ENCODE results near the gene NUP210L. TPM values are rescaled to one million over a fixed set of nuclear protein-coding genes. Genes with fewer than 3 reads are reported as not detected.
"Not testable (repeated sequence)": the region's sequence is repeated elsewhere in the genome, so short reads cannot be mapped to it uniquely, and the experiment has no call there.

NUP210L gene
- total RNA-seq, 1 experiment from 2014 or later, result 0.12 TPM

DNA sequence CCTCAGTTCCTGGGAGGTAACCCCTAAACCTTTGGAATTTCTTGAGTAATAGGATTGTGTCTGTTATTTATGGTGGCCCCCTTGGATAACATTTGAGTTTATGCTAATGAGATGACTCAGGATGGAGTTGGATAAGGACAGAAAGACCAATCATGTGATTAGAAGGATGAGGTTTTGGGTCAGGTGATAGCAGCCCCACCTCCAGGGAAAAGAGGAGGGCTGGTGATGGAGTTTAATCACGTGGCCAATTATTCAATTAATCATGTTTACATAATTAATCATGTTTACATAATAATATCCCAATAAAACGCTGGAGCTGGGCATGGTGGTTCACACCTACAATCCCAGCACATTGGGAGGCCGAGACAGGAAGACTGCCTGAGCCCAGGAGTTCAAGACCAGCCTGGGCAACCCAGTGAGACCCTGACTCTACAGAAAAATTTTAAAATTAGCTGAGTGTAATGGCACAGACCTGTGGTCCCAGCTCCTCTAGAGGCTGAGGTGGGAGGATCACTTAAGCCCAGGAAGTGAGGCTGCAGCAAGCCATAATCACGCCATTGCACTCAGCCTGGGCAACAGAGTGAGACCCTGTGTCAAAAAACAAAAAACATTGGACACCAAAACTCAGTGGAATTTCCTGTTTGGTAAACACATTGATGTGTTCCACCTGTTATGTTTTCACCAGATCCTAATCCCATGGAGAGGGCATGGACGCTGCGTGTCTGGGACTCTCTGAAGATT lies 73.3 kb downstream of the NUP210L start:
- Mint-ChIP-seq H3K36me3 (ENCODE audit: insufficient read depth, unreplicated experiment) (no peaks in the 10 kb centered on the region), H3K27ac (ENCODE audit: unreplicated experiment) (no peak overlapping the region), H3K4me1 (ENCODE audit: low read depth, unreplicated experiment) (no peaks in the 10 kb centered on the region), H3K9me3 (ENCODE audit: low read depth, unreplicated experiment) (peaks cover 2% of the 10 kb centered on the region), H3K27me3 (ENCODE audit: unreplicated experiment) (no peaks in the 10 kb centered on the region), H3K4me3 (ENCODE audit: low read depth, unreplicated experiment) (no peak overlapping the region)
- DNase-seq, result no peak
- CTCF ChIA-PET, result interaction anchor here (0.7 kb wide), 1 partner anchor 76 kb away, joined by 4 read pairs; no protein-coding TSS in a partner anchor
- intact Hi-C loops (cut with micrococcal nuclease; ENCODE audit: unreplicated experiment), result no loop called here
- BruUV-seq (replicated peaks), result no TSS peak
- TF ChIP-seq, protein P1, sequence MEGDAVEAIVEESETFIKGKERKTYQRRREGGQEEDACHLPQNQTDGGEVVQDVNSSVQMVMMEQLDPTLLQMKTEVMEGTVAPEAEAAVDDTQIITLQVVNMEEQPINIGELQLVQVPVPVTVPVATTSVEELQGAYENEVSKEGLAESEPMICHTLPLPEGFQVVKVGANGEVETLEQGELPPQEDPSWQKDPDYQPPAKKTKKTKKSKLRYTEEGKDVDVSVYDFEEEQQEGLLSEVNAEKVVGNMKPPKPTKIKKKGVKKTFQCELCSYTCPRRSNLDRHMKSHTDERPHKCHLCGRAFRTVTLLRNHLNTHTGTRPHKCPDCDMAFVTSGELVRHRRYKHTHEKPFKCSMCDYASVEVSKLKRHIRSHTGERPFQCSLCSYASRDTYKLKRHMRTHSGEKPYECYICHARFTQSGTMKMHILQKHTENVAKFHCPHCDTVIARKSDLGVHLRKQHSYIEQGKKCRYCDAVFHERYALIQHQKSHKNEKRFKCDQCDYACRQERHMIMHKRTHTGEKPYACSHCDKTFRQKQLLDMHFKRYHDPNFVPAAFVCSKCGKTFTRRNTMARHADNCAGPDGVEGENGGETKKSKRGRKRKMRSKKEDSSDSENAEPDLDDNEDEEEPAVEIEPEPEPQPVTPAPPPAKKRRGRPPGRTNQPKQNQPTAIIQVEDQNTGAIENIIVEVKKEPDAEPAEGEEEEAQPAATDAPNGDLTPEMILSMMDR (IDR thresholded peaks at IDR 0.05; ENCODE audit: unreplicated experiment), result no peak

DNA sequence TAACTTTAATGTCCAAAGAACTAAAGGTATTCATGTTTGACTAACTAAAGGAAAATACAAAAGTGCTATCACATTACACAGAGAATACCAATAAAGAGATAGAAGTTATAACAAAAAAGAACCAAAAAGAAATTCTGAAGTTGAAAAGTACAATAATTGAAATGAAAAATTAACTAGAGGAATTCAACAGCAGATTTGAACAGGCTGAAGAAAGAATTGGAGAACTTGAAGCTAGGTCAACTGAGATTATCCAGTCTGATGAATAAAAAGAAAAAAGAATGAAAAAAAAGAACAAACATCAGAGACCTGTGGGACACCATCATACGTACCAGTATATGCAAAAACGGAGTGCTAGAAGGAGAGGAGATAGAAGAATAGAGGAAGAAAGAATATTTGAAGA lies 78.5 kb downstream of the NUP210L start:
- CTCF ChIA-PET, result no interaction called here
- Mint-ChIP-seq H3K4me3 (ENCODE audit: low read depth, unreplicated experiment) (no peak overlapping the region), H3K4me1 (ENCODE audit: low read depth, unreplicated experiment) (no peaks in the 10 kb centered on the region), H3K27ac (ENCODE audit: unreplicated experiment) (no peak overlapping the region), H3K27me3 (ENCODE audit: unreplicated experiment) (no peaks in the 10 kb centered on the region), H3K36me3 (ENCODE audit: insufficient read depth, unreplicated experiment) (no peaks in the 10 kb centered on the region), H3K9me3 (ENCODE audit: low read depth, unreplicated experiment) (no peaks in the 10 kb centered on the region)
- no TSS peak for BruUV-seq (replicated peaks)
- intact Hi-C loops (cut with micrococcal nuclease; ENCODE audit: unreplicated experiment), result no loop called here
- TF ChIP-seq, protein P1 (IDR thresholded peaks at IDR 0.05; ENCODE audit: unreplicated experiment), result no peak
- no peak for DNase-seq

DNA sequence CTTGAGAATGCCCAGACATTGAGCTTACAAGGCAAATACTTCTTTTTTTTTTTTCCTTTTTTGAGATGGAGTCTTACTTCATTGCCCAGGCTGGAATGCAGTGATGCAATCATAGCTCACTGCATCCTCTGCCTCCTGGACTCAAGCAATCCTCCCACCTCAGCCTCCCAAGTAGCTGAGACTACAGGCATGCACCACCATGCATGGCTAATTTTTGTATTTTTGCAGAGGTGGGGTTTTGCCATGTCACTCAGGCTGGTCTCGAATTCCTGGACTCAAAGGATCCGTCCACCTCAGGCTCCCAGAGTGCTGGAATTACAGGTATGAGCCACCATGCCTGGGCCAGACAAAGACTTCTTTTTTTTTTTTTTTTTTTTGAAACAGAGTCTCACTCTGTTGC lies 79.1 kb downstream of the NUP210L start:
- TF ChIP-seq, protein P1 (IDR thresholded peaks at IDR 0.05; ENCODE audit: unreplicated experiment), result no peak
- H3K9me3 Mint-ChIP-seq (ENCODE audit: low read depth, unreplicated experiment), result no peaks in the 10 kb centered on the region
- intact Hi-C loops (cut with micrococcal nuclease; ENCODE audit: unreplicated experiment), result no loop called here
- H3K4me1 Mint-ChIP-seq (ENCODE audit: low read depth, unreplicated experiment), result no peaks in the 10 kb centered on the region
- H3K36me3 Mint-ChIP-seq (ENCODE audit: insufficient read depth, unreplicated experiment), result no peaks in the 10 kb centered on the region
- BruUV-seq (replicated peaks), result no TSS peak
- no peak overlapping the region for H3K27ac Mint-ChIP-seq (ENCODE audit: unreplicated experiment)
- H3K27me3 Mint-ChIP-seq (ENCODE audit: unreplicated experiment), result no peaks in the 10 kb centered on the region
- no peak for DNase-seq
- H3K4me3 Mint-ChIP-seq (ENCODE audit: low read depth, unreplicated experiment), result no peak overlapping the region
- CTCF ChIA-PET, result interaction anchor here (0.7 kb wide), 1 partner anchor 200 kb away, joined by 4 read pairs; no protein-coding TSS in a partner anchor

DNA sequence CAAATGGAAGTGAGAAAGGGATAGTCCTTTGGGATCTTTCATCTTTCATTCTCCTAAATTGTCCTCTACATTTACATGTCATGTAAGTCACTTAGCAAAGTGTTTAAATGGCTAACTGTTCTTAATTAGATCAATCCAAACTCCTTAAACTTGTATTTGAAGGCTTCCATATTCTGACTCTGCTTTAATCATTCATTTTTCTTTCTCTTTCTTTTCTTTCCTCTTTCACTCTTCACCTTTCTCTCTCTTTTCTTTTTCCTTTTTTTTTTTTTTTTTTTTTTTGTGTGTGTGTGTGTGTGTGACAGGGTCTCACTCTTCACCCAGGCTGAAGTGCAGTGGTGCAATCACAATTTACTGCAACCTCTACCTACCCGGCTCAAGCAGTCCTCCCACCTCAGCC lies 92.6 kb downstream of the NUP210L start:
- Mint-ChIP-seq H3K27ac (ENCODE audit: unreplicated experiment) (no peak overlapping the region), H3K9me3 (ENCODE audit: low read depth, unreplicated experiment) (no peaks in the 10 kb centered on the region), H3K4me1 (ENCODE audit: low read depth, unreplicated experiment) (no peaks in the 10 kb centered on the region), H3K27me3 (ENCODE audit: unreplicated experiment) (peaks cover 37% of the 10 kb centered on the region), H3K4me3 (ENCODE audit: low read depth, unreplicated experiment) (no peak overlapping the region), H3K36me3 (ENCODE audit: insufficient read depth, unreplicated experiment) (no peaks in the 10 kb centered on the region)
- DNase-seq, result no peak
- TF ChIP-seq, protein P1 (IDR thresholded peaks at IDR 0.05; ENCODE audit: unreplicated experiment), result no peak
- intact Hi-C loops (cut with micrococcal nuclease; ENCODE audit: unreplicated experiment), result no loop called here
- CTCF ChIA-PET, result no interaction called here
- no TSS peak for BruUV-seq (replicated peaks)

DNA sequence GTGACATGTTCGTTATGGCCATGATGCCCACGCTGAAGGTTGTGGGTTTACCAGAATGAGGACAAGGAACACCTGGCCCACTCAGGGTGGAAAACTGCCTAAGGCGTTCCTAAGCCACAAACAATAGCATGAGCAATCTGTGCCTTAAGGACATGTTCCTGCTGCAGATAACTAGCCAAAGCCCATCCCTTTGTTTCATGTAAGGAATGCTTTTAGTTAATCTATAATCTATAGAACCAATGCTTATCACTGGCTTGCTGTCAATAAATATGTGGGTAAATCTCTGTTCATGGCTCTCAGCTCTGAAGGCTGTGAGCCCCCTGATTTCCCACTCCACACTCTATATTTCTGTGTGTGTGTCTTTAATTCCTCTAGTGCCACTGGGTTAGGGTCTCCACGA lies 107.4 kb downstream of the NUP210L start:
- H3K27me3 Mint-ChIP-seq (ENCODE audit: unreplicated experiment), result peaks cover 48% of the 10 kb centered on the region
- H3K4me1 Mint-ChIP-seq (ENCODE audit: low read depth, unreplicated experiment); H3K27ac Mint-ChIP-seq (ENCODE audit: unreplicated experiment); DNase-seq; H3K4me3 Mint-ChIP-seq (ENCODE audit: low read depth, unreplicated experiment); intact Hi-C loops (cut with micrococcal nuclease; ENCODE audit: unreplicated experiment); H3K36me3 Mint-ChIP-seq (ENCODE audit: insufficient read depth, unreplicated experiment); BruUV-seq (replicated peaks); H3K9me3 Mint-ChIP-seq (ENCODE audit: low read depth, unreplicated experiment): not testable (repeated sequence)
- CTCF ChIA-PET, result interaction anchor here (0.6 kb wide), 1 partner anchor 89 kb away, joined by 3 read pairs; no protein-coding TSS in a partner anchor

DNA sequence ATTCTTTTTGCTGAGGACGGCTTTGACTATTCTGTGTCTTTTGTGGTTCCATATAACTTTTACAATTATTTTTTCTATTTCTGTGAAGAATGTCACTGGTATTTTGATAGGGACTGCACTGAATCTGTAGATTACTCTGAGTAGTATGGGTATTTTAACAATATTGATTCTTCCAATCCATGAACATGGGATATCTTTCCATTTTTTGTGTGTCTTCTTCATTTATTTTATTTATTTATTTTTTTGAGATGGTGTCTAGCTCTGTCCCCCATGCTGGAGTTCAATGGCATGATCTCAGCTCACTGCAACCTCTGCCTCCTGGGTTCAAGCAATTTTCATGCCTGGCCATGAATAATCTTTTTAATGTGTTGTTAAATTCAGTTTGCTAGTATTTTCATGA lies 121.2 kb downstream of the NUP210L start:
- H3K27ac Mint-ChIP-seq (ENCODE audit: unreplicated experiment); CTCF ChIA-PET; DNase-seq; H3K27me3 Mint-ChIP-seq (ENCODE audit: unreplicated experiment); H3K4me3 Mint-ChIP-seq (ENCODE audit: low read depth, unreplicated experiment); H3K4me1 Mint-ChIP-seq (ENCODE audit: low read depth, unreplicated experiment); H3K36me3 Mint-ChIP-seq (ENCODE audit: insufficient read depth, unreplicated experiment); BruUV-seq (replicated peaks); intact Hi-C loops (cut with micrococcal nuclease; ENCODE audit: unreplicated experiment); H3K9me3 Mint-ChIP-seq (ENCODE audit: low read depth, unreplicated experiment): not testable (repeated sequence)

Data from Calu3 (cell line).